ENCODE measurements around the gene TRAPPC6A.
A peak's percentile ranks its signal among the peaks of the same experiment; 100 is the strongest.

TRAPPC6A gene

GRCh38 chr19:45184115-45184514 lies 6.1 kb upstream of the TRAPPC6A start:
- no peak for DNase-seq

- no peak for DNase-seq
These were observed 4.7 kb upstream of the TRAPPC6A start for GRCh38 chr19:45182758-45183157.

DNA sequence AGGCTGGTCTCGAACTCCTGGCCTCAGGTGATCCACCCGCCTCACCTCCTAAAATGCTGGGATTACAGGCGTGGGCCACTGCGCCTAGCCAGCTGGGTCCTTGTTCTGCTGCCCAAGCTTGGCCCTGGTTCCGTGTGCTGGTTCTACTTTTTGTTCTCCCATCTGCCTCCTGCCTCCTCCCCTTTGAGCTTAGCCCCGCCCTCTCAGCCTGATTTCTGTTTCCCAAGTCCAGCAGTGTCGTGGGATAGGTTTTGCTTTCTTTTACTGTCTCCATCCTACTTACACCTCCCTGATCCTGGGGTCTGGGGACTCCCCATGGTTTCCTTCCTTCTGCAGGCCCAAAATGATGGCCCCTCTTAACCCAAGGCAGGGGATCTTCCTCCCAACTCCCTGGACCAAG lies 2.9 kb upstream of the TRAPPC6A start:
- no peak for DNase-seq

DNA sequence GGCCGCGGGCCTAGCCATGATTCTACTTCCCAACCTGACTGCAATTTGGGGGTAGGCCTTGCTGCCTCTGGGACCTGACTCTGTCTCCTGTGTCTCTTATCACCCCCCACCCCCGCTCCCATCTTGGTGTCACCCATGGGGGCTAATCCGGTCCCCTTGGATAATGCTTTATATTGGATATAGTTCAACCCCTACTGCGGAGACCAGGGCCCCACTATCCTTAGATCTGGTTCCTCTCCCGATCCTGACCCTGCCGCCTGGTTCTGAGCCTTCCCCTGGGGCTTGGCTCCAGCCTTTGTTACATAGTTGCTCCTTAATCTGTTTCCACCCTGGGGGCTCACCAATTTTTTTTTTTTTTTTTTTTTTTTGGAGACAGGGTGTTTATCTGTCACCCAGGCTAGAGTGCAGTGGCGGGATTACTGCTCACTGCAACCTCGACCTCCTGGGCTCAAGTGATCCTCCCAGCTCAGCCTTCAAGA lies 1.9 kb upstream of the TRAPPC6A start:
- DNase-seq, result no peak

DNA sequence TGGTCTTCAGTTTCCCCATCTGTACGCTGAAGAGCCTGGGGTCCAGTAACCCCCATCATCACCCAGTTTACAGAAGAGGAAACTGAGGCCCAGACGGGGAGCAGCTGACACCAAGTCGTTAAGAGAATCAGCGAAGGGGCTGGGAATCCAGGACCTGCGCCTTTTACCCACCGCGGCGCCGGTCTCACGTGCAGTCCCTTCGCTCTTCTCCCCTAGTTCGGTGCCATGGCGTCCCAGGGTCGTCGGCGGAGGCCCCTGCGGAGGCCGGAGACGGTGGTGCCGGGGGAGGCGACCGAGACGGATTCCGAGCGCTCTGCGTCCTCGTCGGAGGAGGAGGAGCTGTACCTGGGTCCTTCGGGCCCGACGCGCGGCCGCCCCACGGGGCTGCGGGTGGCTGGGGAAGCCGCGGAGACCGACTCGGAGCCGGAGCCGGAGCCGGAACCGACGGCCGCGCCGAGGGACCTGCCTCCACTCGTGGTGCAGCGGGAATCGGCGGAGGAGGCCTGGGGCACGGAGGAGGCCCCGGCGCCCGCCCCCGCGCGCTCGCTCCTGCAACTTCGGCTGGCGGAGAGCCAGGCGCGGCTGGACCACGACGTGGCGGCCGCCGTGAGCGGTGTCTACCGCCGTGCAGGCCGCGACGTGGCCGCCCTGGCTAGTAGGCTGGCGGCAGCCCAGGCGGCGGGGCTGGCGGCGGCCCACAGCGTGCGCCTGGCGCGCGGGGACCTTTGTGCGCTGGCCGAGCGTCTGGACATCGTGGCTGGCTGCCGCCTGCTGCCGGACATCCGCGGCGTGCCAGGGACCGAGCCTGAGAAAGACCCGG lies 1.2 kb upstream of the TRAPPC6A start:
- DNase-seq, result peak in 4 of 5 experiments; percentile 13 to 63 (median 24)

DNA sequence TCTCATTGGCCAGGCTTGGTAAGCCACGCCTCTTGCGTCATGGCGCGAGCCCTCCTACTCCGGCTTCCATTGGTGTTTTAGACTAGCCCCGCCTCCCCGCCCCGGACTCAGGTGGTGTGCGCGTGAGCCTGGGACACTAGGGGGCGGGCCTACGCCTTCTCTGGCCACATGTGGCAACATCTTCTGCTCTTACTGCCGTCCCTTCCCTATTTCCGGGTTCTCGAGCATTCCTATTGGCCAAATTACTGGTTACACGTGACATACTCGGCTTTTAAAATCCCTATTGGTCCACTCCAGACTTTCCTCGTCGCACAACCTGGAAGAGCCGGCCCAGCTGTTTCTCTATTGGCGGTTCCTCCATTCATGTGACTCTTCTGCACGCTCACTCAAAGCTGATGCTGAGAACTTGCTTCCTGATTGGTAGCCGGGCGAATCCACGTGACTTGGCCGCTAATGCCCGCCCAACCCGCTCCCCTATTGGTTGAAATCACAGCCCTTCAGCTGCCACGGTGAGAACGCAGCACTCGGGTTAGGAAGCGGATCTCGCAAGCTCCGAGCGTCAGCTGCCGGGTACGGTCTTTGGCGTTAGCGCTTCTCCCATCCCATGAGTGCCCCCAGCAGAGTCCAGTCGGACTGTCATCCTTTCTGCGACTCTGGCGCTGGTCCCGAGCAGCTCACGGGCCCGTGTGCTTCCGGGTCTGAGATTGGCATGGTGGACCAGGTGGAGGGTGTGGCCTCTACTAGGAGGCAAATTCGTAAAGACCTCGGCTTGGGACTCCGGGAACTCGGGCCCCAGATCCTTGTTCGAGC lies 430 bp upstream of the TRAPPC6A start, which contains the start of gene BLOC1S3:
Gene BLOC1S3, plus strand, starts transcription at position 523 of the 810 bp plus-strand sequence. CDS start 513 bp downstream, outside the sequence.
- peak; percentile 99 to 100 (median 100) for DNase-seq

GRCh38 chr19:45175515-45176345 lies 2.3 kb downstream of the TRAPPC6A start:
- DNase-seq, result no peak

- DNase-seq, result no peak
These were observed 4.2 kb downstream of the TRAPPC6A start for GRCh38 chr19:45173816-45174215.

GRCh38 chr19:45172611-45173208 lies 5.3 kb downstream of the TRAPPC6A start:
- DNase-seq, result no peak

DNA sequence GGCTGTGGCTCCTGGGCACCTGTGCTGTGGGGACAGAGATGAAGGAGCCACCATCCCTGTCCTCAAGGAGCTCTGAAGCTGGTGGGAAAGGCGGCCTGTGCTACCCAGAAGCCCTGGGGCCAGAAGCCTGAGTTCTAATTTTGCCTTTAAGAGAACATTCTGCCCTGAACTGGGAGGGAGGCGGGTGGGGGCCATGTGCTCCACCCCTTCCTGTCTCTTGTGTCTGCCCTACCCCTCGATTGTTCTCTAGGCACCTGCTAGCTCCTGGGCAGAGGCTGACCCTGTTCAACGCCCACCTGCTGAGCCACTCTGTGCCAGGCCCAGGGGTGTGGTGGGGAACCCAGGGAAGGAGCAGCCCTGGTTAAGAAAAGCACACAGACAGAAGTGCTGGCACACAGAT lies 5.9 kb downstream of the TRAPPC6A start:
- peak in 1 of 5 experiments; percentile 71 for DNase-seq

DNA sequence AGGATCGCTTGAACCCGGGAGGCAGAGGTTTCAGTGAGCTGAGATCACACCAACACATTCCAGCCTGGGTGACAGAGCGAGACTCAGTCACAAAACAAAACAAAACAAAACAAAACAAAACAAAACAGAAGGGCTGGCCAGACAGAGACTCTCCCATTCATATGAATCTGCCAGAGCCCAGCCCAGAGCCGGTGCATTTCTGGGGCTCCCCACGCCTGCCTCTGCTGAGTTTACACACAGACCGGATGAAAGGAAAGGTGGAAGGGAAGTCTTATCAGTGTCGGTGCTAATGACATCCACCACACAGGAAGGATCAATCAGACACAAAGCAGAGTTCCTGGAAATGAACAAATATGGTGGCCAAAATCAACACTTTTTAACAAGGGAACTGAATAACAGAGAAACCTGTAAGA lies 6.8 kb downstream of the TRAPPC6A start:
- DNase-seq, result peak in 3 of 5 experiments; percentile 39 to 87 (median 51)

DNA sequence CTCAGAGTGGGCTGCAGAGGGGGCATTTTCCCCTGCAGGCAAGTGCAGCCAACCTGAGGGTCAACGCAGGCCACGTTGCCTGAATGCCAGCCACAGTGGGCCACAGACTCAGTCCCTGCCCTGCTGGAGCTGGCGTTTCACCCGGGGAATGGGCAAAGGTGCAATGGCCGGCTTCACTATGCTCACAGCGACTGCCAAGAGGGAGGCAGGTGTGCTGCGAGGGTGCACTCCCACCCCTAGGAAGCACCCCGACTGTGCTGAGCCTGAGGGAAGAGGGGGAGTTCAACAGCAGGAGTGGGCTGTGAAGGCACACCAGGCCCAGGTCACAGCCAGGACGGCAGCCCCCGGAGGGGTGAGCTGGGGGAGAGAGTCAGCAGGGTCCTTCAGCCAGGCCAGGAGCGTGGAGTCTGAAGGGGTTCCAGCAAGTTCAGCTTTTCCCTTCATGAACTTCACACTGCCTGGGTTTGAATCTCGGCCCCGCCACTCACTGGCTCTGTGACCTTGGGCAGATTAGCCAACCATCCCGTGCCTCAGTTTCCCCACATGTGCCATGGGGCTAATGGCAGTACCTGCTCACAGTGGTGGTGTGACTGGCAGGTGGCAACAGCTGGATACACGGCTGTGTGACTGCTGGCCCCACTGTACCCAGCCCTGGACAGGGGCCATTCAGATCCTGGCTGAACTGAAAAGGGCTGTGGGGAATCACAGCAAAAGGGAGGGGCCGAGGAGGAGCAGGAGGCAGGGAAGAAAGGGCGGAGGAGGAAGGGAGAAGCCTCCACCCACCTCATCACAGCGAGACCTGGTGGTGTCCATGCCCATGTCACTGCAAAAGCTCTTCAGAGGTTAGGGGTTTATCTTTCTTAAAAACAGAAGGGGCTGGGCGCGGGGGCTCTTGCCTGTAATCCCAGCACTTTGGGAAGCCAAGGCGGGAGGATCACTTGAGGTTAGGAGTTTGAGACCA lies 7.6 kb downstream of the TRAPPC6A start:
- DNase-seq, result no peak

DNA sequence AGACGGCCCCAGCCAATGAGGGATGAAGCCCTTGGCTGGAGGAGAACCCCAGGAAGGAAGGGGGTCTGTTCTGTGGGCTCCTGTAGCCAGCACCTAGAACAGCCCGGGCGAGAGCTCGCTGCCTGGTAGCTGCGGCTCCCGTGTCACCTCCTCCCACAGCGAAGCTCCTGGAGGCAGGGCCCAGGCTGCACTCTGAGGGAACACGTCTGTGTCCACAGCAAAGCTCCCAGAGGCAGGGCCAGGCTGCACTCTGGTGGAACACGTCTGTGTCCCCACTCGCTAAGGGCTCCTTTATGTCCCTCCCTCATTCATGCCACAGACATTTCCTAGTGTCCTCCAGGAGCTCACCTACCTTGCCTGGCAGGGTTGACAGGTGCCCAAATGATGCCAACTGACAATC lies 8.4 kb downstream of the TRAPPC6A start:
- DNase-seq, result no peak

DNA sequence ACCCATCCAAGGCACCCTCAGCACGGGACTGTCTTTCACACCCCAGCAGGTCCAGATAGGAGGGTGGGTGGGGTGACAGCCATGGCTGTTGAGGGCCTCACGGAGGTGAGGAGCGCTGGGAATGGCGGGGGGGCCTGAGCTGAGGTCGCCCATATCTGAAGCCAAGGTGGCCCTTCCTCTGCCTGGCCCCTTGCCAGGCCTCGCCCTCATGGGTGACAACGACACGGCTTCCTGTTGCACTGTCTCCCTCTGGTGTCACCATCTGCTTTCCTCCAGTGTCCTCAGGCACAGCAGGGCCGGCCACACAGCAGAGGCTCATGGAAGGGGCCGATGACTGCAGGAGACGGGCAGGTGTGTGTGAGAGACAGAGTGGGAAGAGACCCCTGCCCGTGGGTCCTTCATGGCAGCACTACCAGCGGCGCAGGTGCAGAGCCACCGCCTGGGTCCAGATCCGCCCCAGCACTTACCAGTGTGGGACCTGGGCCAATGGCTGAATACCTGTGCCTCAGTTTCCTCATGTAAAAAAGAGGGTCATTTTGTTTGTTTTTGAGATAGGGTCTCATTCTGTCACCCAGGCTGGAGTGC lies 9.2 kb downstream of the TRAPPC6A start:
- DNase-seq, result no peak

DNA sequence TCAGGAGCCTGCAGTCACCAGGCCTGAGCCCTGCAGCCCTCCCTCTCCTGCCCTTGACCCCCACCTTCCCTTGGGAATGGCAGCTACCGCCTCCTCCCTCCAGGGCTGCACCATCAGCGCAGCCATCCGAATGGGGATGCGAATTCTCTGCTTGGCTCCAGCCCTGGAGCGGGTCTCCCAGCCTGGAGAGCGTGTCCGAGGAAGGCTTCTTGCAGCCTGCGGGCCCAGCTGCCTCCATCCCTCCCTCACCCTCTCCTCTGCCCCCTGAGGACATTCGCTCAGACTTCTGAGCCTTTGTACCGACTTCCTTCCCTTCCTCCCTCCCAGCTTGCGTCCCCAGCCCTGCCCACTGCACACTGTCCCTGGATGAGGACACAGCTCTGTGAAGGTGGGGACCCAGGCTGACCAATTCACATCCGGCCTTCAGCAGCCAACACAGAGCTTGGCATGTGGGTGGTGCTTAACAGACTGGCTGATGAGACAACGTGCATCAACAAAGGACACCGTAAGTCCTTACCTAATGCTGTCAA lies 11.2 kb downstream of the TRAPPC6A start:
- no peak for DNase-seq

DNA sequence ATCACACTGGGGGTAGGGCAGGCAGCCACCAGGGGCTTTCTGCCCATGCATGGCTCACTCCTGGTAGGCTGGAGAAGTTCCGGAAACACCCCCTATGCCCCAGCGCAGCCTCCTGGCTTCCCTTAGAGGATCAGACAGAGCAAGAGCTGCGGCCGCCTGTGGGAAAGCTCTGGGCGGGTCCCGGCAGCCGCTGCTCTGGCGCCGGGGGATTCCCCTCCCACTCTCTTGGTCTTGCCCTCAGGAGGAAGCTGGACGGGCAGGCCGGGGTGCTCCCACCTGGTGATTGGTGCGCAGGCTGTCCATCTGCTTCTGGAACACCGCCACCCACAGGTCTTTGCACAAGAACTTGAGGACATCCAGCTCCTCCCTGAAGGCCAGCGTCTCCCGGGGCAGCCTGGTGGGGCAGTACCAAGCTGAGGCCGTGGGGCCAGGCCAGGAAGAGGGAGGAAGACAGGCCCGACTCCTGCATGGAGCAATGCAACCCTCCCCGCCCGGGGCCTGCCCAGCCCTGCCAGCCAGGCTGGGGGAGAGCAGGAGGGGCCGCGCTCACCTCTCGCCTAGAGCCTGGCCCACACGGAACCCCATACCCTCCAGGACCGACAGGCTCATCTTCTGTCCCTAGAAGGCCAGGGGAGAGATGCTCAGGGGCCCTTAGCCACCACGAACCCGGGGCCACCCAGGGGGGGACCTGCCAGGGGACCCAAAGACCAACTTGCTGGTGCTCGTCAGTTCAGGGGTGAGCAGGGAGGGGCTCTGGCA lies 13.3 kb downstream of the TRAPPC6A start:
- peak; percentile 18 to 60 (median 42) for DNase-seq

GRCh38 chr19:45163751-45164460 lies 14.1 kb downstream of the TRAPPC6A start:
- no peak for DNase-seq

GRCh38 chr19:45163156-45163555 lies 14.9 kb downstream of the TRAPPC6A start:
- DNase-seq, result no peak

Measured in T-helper 2 cell (primary cell).